ENCODE results near the gene CDC7.

Gene CDC7

DNA sequence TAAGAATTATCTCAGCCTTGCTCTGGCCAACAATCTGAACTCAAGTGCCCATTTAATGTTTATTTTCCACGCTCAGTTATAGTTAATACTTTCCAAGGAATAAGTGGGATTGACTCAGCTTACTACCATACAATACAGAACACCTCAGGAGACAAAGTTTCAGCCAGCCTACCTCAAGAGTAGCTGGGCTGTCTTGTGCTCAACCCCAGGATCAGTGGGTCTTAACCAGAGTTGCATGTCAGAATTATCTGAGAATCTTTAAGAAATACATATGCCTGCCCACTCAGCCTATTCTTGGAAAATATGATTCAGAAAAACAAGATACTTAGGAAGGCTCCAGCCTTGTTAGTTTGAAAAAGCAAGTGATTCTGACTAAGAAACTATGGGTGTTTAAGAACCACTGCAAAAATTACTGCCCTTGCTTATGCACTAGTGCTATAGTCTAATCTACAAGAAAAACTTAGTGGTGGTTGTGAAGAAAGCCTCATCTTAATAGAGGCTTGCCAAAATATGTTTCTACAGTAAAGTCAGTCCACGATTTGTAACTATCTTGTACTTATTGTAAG is 20.4 kb downstream of the CDC7 start:
- Histone ChIP-seq H3K4me3 (ENCODE audit: low read length) (no peak overlapping the region), H3K9me2 (replicated peaks; ENCODE audit: insufficient read depth, low read length) (no peaks in the 10 kb centered on the region), H3K4me1 (ENCODE audit: low read length) (no peaks in the 10 kb centered on the region), H3K36me3 (replicated peaks; ENCODE audit: insufficient read depth, low read length) (no peaks in the 10 kb centered on the region), H3K27me3 (replicated peaks; ENCODE audit: insufficient read depth, low read length) (no peaks in the 10 kb centered on the region), H2AFZ (ENCODE audit: low read length) (no peak overlapping the region), H3F3A (ENCODE audit: insufficient read depth, low read length) (no peaks in the 10 kb centered on the region), H3K79me2 (ENCODE audit: low read length) (no peaks in the 10 kb centered on the region), H3K9ac (ENCODE audit: low read length) (no peak overlapping the region), H3K27ac (ENCODE audit: low read length) (no peak overlapping the region), H3K4me2 (ENCODE audit: low read depth, low read length) (no peak overlapping the region), H3K9me3 (replicated peaks; ENCODE audit: insufficient read depth, low read length) (no peaks in the 10 kb centered on the region), H4K20me1 (ENCODE audit: insufficient read depth, low read length) (no peaks in the 10 kb centered on the region)
- TF ChIP-seq EZH2phosphoT487 (IDR thresholded peaks at IDR 0.05; ENCODE audit: low read length): no peak
- no peak for TF ChIP-seq CTCF (IDR thresholded peaks at IDR 0.05; ENCODE audit: low read length)
- TF ChIP-seq EZH2 (optimal IDR thresholded peaks at IDR 0.05; ENCODE audit: low read depth, low read length): no peak
- DNase-seq: no peak

DNA sequence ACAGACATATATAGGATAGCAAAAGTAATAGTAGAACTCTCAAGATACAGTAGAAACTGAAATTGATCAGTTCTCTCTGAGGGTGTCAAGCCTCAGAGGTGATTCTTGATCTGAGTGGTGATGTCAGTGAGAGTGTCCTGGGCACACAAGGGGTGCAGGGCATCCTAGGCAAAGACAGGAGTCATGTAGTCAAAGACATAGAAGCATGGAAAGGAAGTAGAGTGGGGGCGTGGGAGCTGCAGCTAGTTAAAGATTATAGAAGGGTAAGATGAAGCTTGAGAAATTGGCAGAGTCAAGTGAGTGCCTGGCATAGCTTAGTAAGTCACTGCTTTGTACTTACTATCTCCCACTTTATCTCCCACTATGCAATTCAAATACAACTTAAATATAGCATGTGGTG is 22.8 kb downstream of the CDC7 start:
- no peak for TF ChIP-seq EZH2phosphoT487 (IDR thresholded peaks at IDR 0.05; ENCODE audit: low read length)
- no peak for TF ChIP-seq CTCF (IDR thresholded peaks at IDR 0.05; ENCODE audit: low read length)
- no peak for TF ChIP-seq EZH2 (optimal IDR thresholded peaks at IDR 0.05; ENCODE audit: low read depth, low read length)
- Histone ChIP-seq H3K27me3 (replicated peaks; ENCODE audit: insufficient read depth, low read length) (no peaks in the 10 kb centered on the region), H3K4me2 (ENCODE audit: low read depth, low read length) (no peak overlapping the region), H3K79me2 (ENCODE audit: low read length) (no peaks in the 10 kb centered on the region), H3F3A (ENCODE audit: insufficient read depth, low read length) (no peaks in the 10 kb centered on the region), H3K27ac (ENCODE audit: low read length) (no peak overlapping the region), H4K20me1 (ENCODE audit: insufficient read depth, low read length) (no peaks in the 10 kb centered on the region), H3K9ac (ENCODE audit: low read length) (no peak overlapping the region), H3K4me3 (ENCODE audit: low read length) (no peak overlapping the region), H3K36me3 (replicated peaks; ENCODE audit: insufficient read depth, low read length) (no peaks in the 10 kb centered on the region), H2AFZ (ENCODE audit: low read length) (no peak overlapping the region), H3K9me2 (replicated peaks; ENCODE audit: insufficient read depth, low read length) (no peaks in the 10 kb centered on the region), H3K4me1 (ENCODE audit: low read length) (no peaks in the 10 kb centered on the region), H3K9me3 (replicated peaks; ENCODE audit: insufficient read depth, low read length) (no peaks in the 10 kb centered on the region)
- no peak for DNase-seq

DNA sequence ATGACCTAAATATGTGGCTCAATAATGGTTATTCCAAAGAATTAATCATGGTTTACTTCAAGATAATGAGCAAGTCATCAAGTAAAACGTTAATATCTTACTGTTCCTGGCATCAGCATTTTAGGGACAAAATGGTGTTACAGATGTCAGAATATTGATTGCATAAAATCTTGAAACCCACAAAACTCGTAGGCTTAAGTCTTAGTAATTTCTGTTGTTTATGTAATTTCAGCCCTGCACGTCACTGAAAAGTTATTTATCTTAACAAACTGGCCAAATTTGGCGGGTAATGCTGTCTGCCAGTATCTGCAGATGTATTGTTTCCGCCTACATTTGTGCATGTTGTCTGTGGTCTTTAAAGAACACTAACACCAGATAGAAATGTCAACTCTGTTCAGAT is 25.8 kb downstream of the CDC7 start:
- no peaks in the 10 kb centered on the region for H3K36me3 ChIP-seq (replicated peaks; ENCODE audit: insufficient read depth, low read length)
- H3K27me3 ChIP-seq (replicated peaks; ENCODE audit: insufficient read depth, low read length): no peaks in the 10 kb centered on the region
- H3K9ac ChIP-seq (ENCODE audit: low read length): no peak overlapping the region
- no peak overlapping the region for H3K27ac ChIP-seq (ENCODE audit: low read length)
- no peaks in the 10 kb centered on the region for H3K79me2 ChIP-seq (ENCODE audit: low read length)
- H3K9me2 ChIP-seq (replicated peaks; ENCODE audit: insufficient read depth, low read length): no peaks in the 10 kb centered on the region
- no peaks in the 10 kb centered on the region for H3K4me1 ChIP-seq (ENCODE audit: low read length)
- H3F3A ChIP-seq (ENCODE audit: insufficient read depth, low read length): no peaks in the 10 kb centered on the region
- H2AFZ ChIP-seq (ENCODE audit: low read length): no peak overlapping the region
- no peaks in the 10 kb centered on the region for H3K9me3 ChIP-seq (replicated peaks; ENCODE audit: insufficient read depth, low read length)
- H3K4me3 ChIP-seq (ENCODE audit: low read length): no peak overlapping the region
- H3K4me2 ChIP-seq (ENCODE audit: low read depth, low read length): no peak overlapping the region
- no peaks in the 10 kb centered on the region for H4K20me1 ChIP-seq (ENCODE audit: insufficient read depth, low read length)
- TF ChIP-seq CTCF (IDR thresholded peaks at IDR 0.05; ENCODE audit: low read length) (no peak), EZH2phosphoT487 (IDR thresholded peaks at IDR 0.05; ENCODE audit: low read length) (no peak), EZH2 (optimal IDR thresholded peaks at IDR 0.05; ENCODE audit: low read depth, low read length) (no peak)
- no peak for DNase-seq
